OCI-LY1 (cell line): ENCODE data around the gene TMEM151A.

ENCODE experiments used
- H2AFZ ChIP-seq: fragments of 200-600 bp; sonication (generic), shearing (Covaris generic); 2 replicates; pipeline ENCODE4 v1.6.0; 2014; ENCODE audit warnings: antibody characterized with exemption, mild to moderate bottlenecking, low read length
- H3F3A ChIP-seq: fragments of 200-600 bp; sonication (generic), shearing (Covaris generic); 2 replicates; pipeline ENCODE4 v1.6.0; 2014; ENCODE audit warnings: mild to moderate bottlenecking, antibody characterized with exemption, low read length, moderate library complexity; ENCODE audit not compliant: insufficient read depth
- H3K27ac ChIP-seq: fragments of 200-600 bp; sonication (generic); 2 replicates; pipeline ENCODE4 v1.5.1; 2014; ENCODE audit warnings: low read length, mixed run types, mild to moderate bottlenecking, low read depth; ENCODE audit not compliant: poor library complexity, severe bottlenecking
- H3K27me3 ChIP-seq: fragments of 200-600 bp; sonication (generic); 2 replicates; pipeline ENCODE4 v1.6.0; 2014; ENCODE audit warnings: antibody characterized with exemption, mild to moderate bottlenecking, low read length, moderate library complexity; ENCODE audit not compliant: insufficient read depth
- H3K36me3 ChIP-seq: fragments of 200-600 bp; sonication (generic); 2 replicates; pipeline ENCODE4 v1.6.1; 2014; ENCODE audit warnings: mild to moderate bottlenecking, antibody characterized with exemption, low read length, moderate library complexity, mixed read lengths; ENCODE audit not compliant: insufficient read depth
- H3K4me1 ChIP-seq: fragments of 200-600 bp; sonication (generic); 2 replicates; pipeline ENCODE4 v1.5.1; 2014; ENCODE audit warnings: mild to moderate bottlenecking, low read length, moderate library complexity; ENCODE audit not compliant: insufficient read depth, severe bottlenecking
- H3K4me2 ChIP-seq: fragments of 200-600 bp; sonication (generic), shearing (Covaris generic); 2 replicates; pipeline ENCODE4 v1.6.1; 2014; ENCODE audit warnings: low read length
- H3K4me3 ChIP-seq: fragments of 200-600 bp; sonication (generic); 2 replicates; pipeline ENCODE4 v1.5.1; 2014; ENCODE audit warnings: low read length, low read depth, mild to moderate bottlenecking, mixed read lengths; ENCODE audit not compliant: poor library complexity, severe bottlenecking
- H3K79me2 ChIP-seq: fragments of 200-600 bp; shearing (Covaris generic); 2 replicates; pipeline ENCODE4 v1.6.1; 2016; ENCODE audit warnings: mixed run types, low read length, mixed read lengths; ENCODE audit not compliant: insufficient read depth
- H3K9ac ChIP-seq: fragments of 200-600 bp; sonication (generic), shearing (Covaris generic); 2 replicates; pipeline ENCODE4 v1.6.1; 2014; ENCODE audit warnings: mild to moderate bottlenecking, low read length, mixed read lengths
- H3K9me2 ChIP-seq: fragments of 200-600 bp; sonication (generic), shearing (Covaris generic); 2 replicates; pipeline ENCODE4 v1.6.1; 2014; ENCODE audit warnings: low read depth, mild to moderate bottlenecking, low read length, mixed read lengths
- H3K9me3 ChIP-seq: fragments of 200-600 bp; shearing (Covaris generic); 2 replicates; pipeline ENCODE4 v1.6.1; 2014; ENCODE audit warnings: low read length, mixed read lengths
- H4K20me1 ChIP-seq: fragments of 200-600 bp; sonication (generic), shearing (Covaris generic); 2 replicates; pipeline ENCODE4 v1.6.0; 2016; ENCODE audit warnings: mild to moderate bottlenecking, low read length; ENCODE audit not compliant: insufficient read depth
- CTCF ChIP-seq: fragments of 200-600 bp; sonication (generic), shearing (Covaris generic); IDR thresholded peaks from 2 replicates; pipeline ENCODE4 v1.5.1; 2017; ENCODE audit warnings: mild to moderate bottlenecking, antibody characterized with exemption, low read length, moderate library complexity, mixed read lengths
- EZH2 ChIP-seq: fragments of 200-600 bp; sonication (generic), shearing (Covaris generic); IDR thresholded peaks from 2 replicates; pipeline ENCODE4 v1.8.0; 2017; ENCODE audit warnings: borderline replicate concordance, mixed run types, mild to moderate bottlenecking, antibody characterized with exemption, low read length, moderate library complexity, mixed read lengths

Gene TMEM151A

DNA sequence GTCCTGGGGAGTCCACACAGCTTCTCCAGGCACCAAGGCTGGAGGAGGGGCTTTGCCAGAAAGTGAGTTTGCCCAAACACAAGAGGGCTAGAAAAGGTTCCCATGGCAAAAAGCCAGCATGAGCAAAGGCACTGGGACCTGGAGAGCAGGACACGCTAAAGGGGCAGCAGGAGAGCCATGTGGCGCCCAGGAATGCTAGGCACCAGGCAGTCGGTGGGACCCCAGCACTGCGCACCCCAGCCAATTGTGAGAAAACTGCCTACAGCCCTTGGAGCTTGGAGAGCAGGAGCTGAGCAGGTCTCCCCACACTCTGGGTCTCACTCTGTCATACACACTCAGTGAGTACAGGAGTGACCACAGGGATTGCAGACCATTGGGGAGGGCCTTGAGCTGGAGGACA is 28.5 kb upstream of the TMEM151A start:
- H3K9me2 ChIP-seq: no peaks in the 10 kb centered on the region
- H2AFZ ChIP-seq: no peak overlapping the region
- H3K4me2 ChIP-seq: no peak overlapping the region
- peaks cover 18% of the 10 kb centered on the region for H3K4me1 ChIP-seq
- H3K4me3 ChIP-seq: no peak overlapping the region
- no peak for TF ChIP-seq CTCF
- no peak for TF ChIP-seq EZH2
- no peaks in the 10 kb centered on the region for H4K20me1 ChIP-seq
- H3K79me2 ChIP-seq: no peaks in the 10 kb centered on the region
- H3K9ac ChIP-seq: no peak overlapping the region
- H3K9me3 ChIP-seq: no peaks in the 10 kb centered on the region
- no peak overlapping the region for H3K27ac ChIP-seq
- H3K36me3 ChIP-seq: peaks cover 57% of the 10 kb centered on the region
- H3F3A ChIP-seq: no peaks in the 10 kb centered on the region
- no peaks in the 10 kb centered on the region for H3K27me3 ChIP-seq

DNA sequence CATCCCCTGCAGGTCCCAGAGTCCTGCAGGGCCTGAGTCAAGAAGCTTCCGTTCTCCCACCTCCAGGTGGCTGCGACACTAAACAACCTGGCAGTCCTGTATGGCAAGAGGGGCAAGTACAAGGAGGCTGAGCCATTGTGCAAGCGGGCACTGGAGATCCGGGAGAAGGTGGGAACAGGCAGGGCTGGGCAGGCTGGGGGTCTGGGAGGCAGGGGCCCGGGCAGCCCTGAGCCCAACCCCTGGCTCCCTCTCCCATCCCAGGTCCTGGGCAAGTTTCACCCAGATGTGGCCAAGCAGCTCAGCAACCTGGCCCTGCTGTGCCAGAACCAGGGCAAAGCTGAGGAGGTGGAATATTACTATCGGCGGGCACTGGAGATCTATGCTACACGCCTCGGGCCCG is 27.9 kb upstream of the TMEM151A start:
- no peak for TF ChIP-seq EZH2
- no peak for TF ChIP-seq CTCF
- Histone ChIP-seq H3K36me3 (peaks cover 57% of the 10 kb centered on the region), H3K79me2 (peaks cover 1% of the 10 kb centered on the region; the same call in 1 of the 2 replicates)

GRCh38 chr11:66264383-66264782 is 27.3 kb upstream of the TMEM151A start:
- H3F3A ChIP-seq: no peaks in the 10 kb centered on the region
- no peak overlapping the region for H3K4me3 ChIP-seq
- no peaks in the 10 kb centered on the region for H3K9me3 ChIP-seq
- TF ChIP-seq CTCF: no peak
- no peak for TF ChIP-seq EZH2
- no peak overlapping the region for H2AFZ ChIP-seq
- peaks cover 51% of the 10 kb centered on the region for H3K36me3 ChIP-seq
- H3K79me2 ChIP-seq: peaks cover 6% of the 10 kb centered on the region
- H3K27me3 ChIP-seq: no peaks in the 10 kb centered on the region
- no peak overlapping the region for H3K27ac ChIP-seq
- no peak overlapping the region for H3K4me2 ChIP-seq
- no peaks in the 10 kb centered on the region for H4K20me1 ChIP-seq
- no peak overlapping the region for H3K9ac ChIP-seq
- no peaks in the 10 kb centered on the region for H3K9me2 ChIP-seq
- H3K4me1 ChIP-seq: peaks cover 13% of the 10 kb centered on the region

More for the DNA sequence above, 27.9 kb upstream of the TMEM151A start:
- H3K9me3 ChIP-seq: no peaks in the 10 kb centered on the region
- H3K4me2 ChIP-seq: no peak overlapping the region
- H3K27ac ChIP-seq: no peak overlapping the region
- H3K27me3 ChIP-seq: no peaks in the 10 kb centered on the region
- H3F3A ChIP-seq: no peaks in the 10 kb centered on the region
- no peak overlapping the region for H2AFZ ChIP-seq
- no peaks in the 10 kb centered on the region for H4K20me1 ChIP-seq
- no peak overlapping the region for H3K9ac ChIP-seq
- no peak overlapping the region for H3K4me3 ChIP-seq
- peaks cover 14% of the 10 kb centered on the region for H3K4me1 ChIP-seq
- no peaks in the 10 kb centered on the region for H3K9me2 ChIP-seq
